ENCODE results near the gene RAPGEFL1.
"Not testable (repeated sequence)": the region's sequence is repeated elsewhere in the genome, so short reads cannot be mapped to it uniquely, and the experiment has no call there.

RAPGEFL1 gene

GRCh38 chr17:40177275-40177874 lies at the start of gene RAPGEFL1:
RAPGEFL1 (plus strand) TSS chr17:40177470; CDS start chr17:40177862, 392 bp downstream.
- TF ChIP-seq CTCF (IDR thresholded peaks at IDR 0.05; ENCODE audit: extremely low read depth, missing control alignments) = no peak
- peak; percentile 94 for DNase-seq (ENCODE audit: low spot score)

- TF ChIP-seq CTCF (IDR thresholded peaks at IDR 0.05; ENCODE audit: extremely low read depth, missing control alignments) = no peak
- DNase-seq (ENCODE audit: low spot score) = no peak
These were observed 47.8 kb upstream of the RAPGEFL1 start for GRCh38 chr17:40129498-40129897.

- no peak for DNase-seq (ENCODE audit: low spot score)
These were observed 46.8 kb upstream of the RAPGEFL1 start for GRCh38 chr17:40130352-40131042.

GRCh38 chr17:40134184-40134583 lies 43.1 kb upstream of the RAPGEFL1 start:
- TF ChIP-seq CTCF (IDR thresholded peaks at IDR 0.05; ENCODE audit: extremely low read depth, missing control alignments) = no peak
- no peak for DNase-seq (ENCODE audit: low spot score)

More at GRCh38 chr17:40130352-40131042, 46.8 kb upstream of the RAPGEFL1 start:
- TF ChIP-seq CTCF (IDR thresholded peaks at IDR 0.05; ENCODE audit: extremely low read depth, missing control alignments) = no peak

GRCh38 chr17:40135817-40136216 lies 41.5 kb upstream of the RAPGEFL1 start:
- no peak for DNase-seq (ENCODE audit: low spot score)
- TF ChIP-seq CTCF (IDR thresholded peaks at IDR 0.05; ENCODE audit: extremely low read depth, missing control alignments) = no peak

- no peak for TF ChIP-seq CTCF (IDR thresholded peaks at IDR 0.05; ENCODE audit: extremely low read depth, missing control alignments)
- DNase-seq (ENCODE audit: low spot score) = no peak
These were observed 37.7 kb upstream of the RAPGEFL1 start for GRCh38 chr17:40139566-40140058.

- DNase-seq (ENCODE audit: low spot score) = not testable (repeated sequence)
These were observed 34.1 kb upstream of the RAPGEFL1 start for GRCh38 chr17:40143166-40143565.
